ENCODE results near the gene TFCP2.
A peak's percentile ranks its signal among the peaks of the same experiment; 100 is the strongest.
"Not testable (repeated sequence)": the region's sequence is repeated elsewhere in the genome, so short reads cannot be mapped to it uniquely, and the experiment has no call there.

The TFCP2 gene

GRCh38 chr12:51172515-51173431 lies at the start of gene TFCP2:
TSS of gene TFCP2 (minus strand) at chr12:51173135. CDS start at chr12:51172422, 713 bp downstream.
- peak; percentile 95 for DNase-seq

GRCh38 chr12:51222461-51222860 lies 49.5 kb upstream of the TFCP2 start:
- DNase-seq: no peak

GRCh38 chr12:51219857-51220256 lies 46.9 kb upstream of the TFCP2 start:
- DNase-seq: not testable (repeated sequence)

- DNase-seq: no peak
Measured at GRCh38 chr12:51219322-51219721, 46.4 kb upstream of the TFCP2 start.

- no peak for DNase-seq
Measured at GRCh38 chr12:51218607-51219161, 45.7 kb upstream of the TFCP2 start.

GRCh38 chr12:51217968-51218606 lies 45.2 kb upstream of the TFCP2 start, which contains the start of gene POU6F1:
TSS of gene POU6F1 (minus strand) at chr12:51218062. CDS start at chr12:51206836, 11,226 bp downstream.
- peak; percentile 84 for DNase-seq

- peak; percentile 70 for DNase-seq
Measured at GRCh38 chr12:51217133-51217967, 44.4 kb upstream of the TFCP2 start.

GRCh38 chr12:51216642-51217041 lies 43.7 kb upstream of the TFCP2 start:
- no peak for DNase-seq

GRCh38 chr12:51214895-51215294 lies 42.0 kb upstream of the TFCP2 start:
- no peak for DNase-seq

- DNase-seq: no peak
Measured at GRCh38 chr12:51210690-51211395, 37.9 kb upstream of the TFCP2 start.

GRCh38 chr12:51209259-51209658 lies 36.3 kb upstream of the TFCP2 start:
- DNase-seq: no peak

GRCh38 chr12:51208016-51208660 lies 35.2 kb upstream of the TFCP2 start:
- DNase-seq: no peak

GRCh38 chr12:51205350-51205749 lies 32.4 kb upstream of the TFCP2 start:
- no peak for DNase-seq

GRCh38 chr12:51202718-51203117 lies 29.8 kb upstream of the TFCP2 start:
- DNase-seq: no peak

GRCh38 chr12:51200806-51201205 lies 27.9 kb upstream of the TFCP2 start:
- no peak for DNase-seq

- DNase-seq: no peak
Measured at GRCh38 chr12:51200156-51200555, 27.2 kb upstream of the TFCP2 start.

GRCh38 chr12:51199366-51199945 lies 26.5 kb upstream of the TFCP2 start:
- DNase-seq: no peak

GRCh38 chr12:51198568-51199365 lies 25.8 kb upstream of the TFCP2 start:
- DNase-seq: no peak

GRCh38 chr12:51197736-51198567 lies 25.0 kb upstream of the TFCP2 start:
- no peak for DNase-seq

All from CD4-positive, alpha-beta T cell treated with Interleukin-21 for 1 hour (primary cell).